Thoracic aorta (tissue), 2 donors: ENCODE data around the gene ANKRD29. TPM values are rescaled to one million over a fixed set of nuclear protein-coding genes. Genes with fewer than 3 reads are reported as not detected.

Experiments used
- ATAC-seq: fragments of 150-250 bp; one replicate; pipeline ENCODE4 v1.8.0; 2017; ENCODE audit warnings: low read depth; ENCODE audit not compliant: insufficient number of reproducible peaks, low FRiP score
- DNase-seq: peaks from one replicate; pipeline ENCODE4 v3.0.0-alpha.2; 2020; ENCODE audit warnings: low spot score
- H3K27ac ChIP-seq, 2 donors: fragments of 200-600 bp; sonication (generic); 1 replicate in 1 of 2; 2 replicates in 1 of 2; pipeline ENCODE4 v1.5.1; 2016; ENCODE audit warnings: mild to moderate bottlenecking in 2 of 2, moderate library complexity in 2 of 2
- H3K27me3 ChIP-seq: fragments of 200-600 bp; sonication (generic); replicated peaks from 2 replicates; pipeline ENCODE4 v1.6.0; 2016; ENCODE audit warnings: mild to moderate bottlenecking; ENCODE audit not compliant: insufficient read depth
- H3K36me3 ChIP-seq: fragments of 200-600 bp; sonication (generic); one replicate; pipeline ENCODE4 v1.5.1; 2016
- H3K4me1 ChIP-seq, 2 donors: fragments of 200-600 bp; sonication (generic); 1 replicate in 1 of 2; 2 replicates in 1 of 2; pipeline versions ENCODE4 v1.5.1 to v1.6.0; 2016; ENCODE audit warnings: low read depth in 2 of 2, mild to moderate bottlenecking in 1 of 2; ENCODE audit not compliant: control insufficient read depth in 1 of 2
- H3K4me3 ChIP-seq: fragments of 200-600 bp; sonication (generic); 2 replicates; pipeline ENCODE4 v1.5.1; 2016; ENCODE audit warnings: mild to moderate bottlenecking
- H3K9me3 ChIP-seq: fragments of 200-600 bp; sonication (generic); 2 replicates; pipeline ENCODE4 v1.5.1; 2016
- total RNA-seq, 2 donors: library from RNA; depleted of rRNA; stranded (reverse); fragments of >200 nt; gene quantifications; one replicate each; pipeline versions ENCODE4 v1.1.0 to v1.2.3, GENCODE V29; 2016
- TF ChIP-seq, protein P1 (sequence below): fragments of 200-600 bp; sonication (generic); IDR thresholded peaks from one replicate; pipeline ENCODE4 v1.5.1; 2019; ENCODE audit warnings: antibody characterized with exemption

The ANKRD29 gene
- total RNA-seq, 2 donors from 2014 or later = 5.6 to 15.7 TPM

DNA sequence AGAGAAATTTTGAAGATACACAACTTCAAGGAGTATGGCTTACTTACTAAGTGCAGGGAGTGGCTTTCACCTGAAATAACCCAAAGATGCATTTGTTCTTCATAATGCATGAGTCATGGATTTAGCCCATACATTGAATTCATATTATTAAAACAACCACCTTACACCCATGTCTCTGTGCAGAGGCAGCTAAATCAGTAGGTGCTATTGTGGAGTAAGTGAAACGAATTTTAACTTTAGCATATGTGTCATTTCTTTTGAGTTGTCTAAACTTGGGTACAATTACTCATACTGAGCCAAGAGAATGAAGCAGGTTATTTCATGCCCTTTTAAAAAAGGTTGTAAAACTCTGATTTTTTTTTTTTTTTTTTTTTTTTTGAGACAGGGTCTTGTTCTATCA lies 11.0 kb upstream of the ANKRD29 start:
- Histone ChIP-seq H3K27me3 (no peaks in the 10 kb centered on the region), H3K9me3 (no peaks in the 10 kb centered on the region), H3K36me3 (no peaks in the 10 kb centered on the region), H3K4me1 (peaks cover 3 to 14% of the 10 kb centered on the region in 2 donors), H3K4me3 (no peak overlapping the region), H3K27ac (no peak overlapping the region)
- DNase-seq (no peak), ATAC-seq (no peak)
- TF ChIP-seq, protein P1, sequence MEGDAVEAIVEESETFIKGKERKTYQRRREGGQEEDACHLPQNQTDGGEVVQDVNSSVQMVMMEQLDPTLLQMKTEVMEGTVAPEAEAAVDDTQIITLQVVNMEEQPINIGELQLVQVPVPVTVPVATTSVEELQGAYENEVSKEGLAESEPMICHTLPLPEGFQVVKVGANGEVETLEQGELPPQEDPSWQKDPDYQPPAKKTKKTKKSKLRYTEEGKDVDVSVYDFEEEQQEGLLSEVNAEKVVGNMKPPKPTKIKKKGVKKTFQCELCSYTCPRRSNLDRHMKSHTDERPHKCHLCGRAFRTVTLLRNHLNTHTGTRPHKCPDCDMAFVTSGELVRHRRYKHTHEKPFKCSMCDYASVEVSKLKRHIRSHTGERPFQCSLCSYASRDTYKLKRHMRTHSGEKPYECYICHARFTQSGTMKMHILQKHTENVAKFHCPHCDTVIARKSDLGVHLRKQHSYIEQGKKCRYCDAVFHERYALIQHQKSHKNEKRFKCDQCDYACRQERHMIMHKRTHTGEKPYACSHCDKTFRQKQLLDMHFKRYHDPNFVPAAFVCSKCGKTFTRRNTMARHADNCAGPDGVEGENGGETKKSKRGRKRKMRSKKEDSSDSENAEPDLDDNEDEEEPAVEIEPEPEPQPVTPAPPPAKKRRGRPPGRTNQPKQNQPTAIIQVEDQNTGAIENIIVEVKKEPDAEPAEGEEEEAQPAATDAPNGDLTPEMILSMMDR = no peak

DNA sequence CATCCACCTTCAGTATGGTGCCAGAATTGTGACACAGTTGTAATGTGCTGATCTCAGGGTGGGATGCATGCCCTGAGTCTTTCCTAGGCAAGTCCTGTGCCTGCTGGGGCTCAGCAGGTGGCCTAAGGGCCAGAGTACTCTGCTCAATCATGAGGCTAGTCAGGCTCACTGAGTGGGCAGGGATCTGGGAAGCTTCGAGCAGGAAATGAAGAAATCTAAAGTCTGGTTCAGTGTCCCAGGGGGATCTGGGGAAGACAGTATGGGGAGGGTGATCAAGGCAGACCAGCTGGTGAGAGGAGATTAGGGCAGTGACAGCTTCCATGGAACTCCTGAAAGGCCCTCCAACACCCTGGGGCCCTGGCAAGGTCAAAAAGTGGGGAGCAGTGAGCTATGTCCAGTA lies 8.9 kb upstream of the ANKRD29 start:
- peaks cover 3 to 14% of the 10 kb centered on the region in 2 donors for H3K4me1 ChIP-seq
- TF ChIP-seq, protein P1 = no peak
- H3K9me3 ChIP-seq = no peaks in the 10 kb centered on the region
- no peak for DNase-seq
- no peak overlapping the region for H3K27ac ChIP-seq
- H3K4me3 ChIP-seq = no peak overlapping the region
- ATAC-seq = no peak
- H3K36me3 ChIP-seq = no peaks in the 10 kb centered on the region
- no peaks in the 10 kb centered on the region for H3K27me3 ChIP-seq

DNA sequence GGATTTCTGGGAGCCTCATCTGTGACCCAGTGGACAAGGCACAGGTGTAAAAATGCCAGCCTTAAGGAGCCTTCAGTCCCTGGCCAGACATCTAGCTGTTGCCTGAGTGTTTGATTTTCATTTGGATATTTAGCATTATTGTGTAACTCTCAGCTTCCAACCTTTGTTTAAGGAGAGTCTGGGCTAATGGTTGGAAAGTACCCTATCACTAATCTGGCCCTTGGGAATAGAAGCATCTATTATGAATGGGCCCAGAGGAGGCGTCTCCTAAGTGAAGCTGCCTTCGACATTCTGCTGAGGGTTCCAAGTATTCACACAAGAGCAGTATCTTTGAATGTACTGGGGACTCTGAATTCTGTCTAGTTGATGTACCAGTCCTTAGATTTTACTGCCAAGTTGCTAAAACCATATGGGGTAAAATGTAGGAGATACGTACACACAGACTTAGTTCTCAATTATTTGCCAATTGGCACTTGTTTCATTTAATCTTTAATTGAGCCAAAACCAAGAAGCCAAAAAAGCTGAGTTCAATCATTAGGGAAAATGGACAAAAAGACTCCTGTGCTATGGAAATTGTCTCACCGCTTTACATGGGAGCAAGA lies 7.2 kb upstream of the ANKRD29 start:
- no peak for ATAC-seq

DNA sequence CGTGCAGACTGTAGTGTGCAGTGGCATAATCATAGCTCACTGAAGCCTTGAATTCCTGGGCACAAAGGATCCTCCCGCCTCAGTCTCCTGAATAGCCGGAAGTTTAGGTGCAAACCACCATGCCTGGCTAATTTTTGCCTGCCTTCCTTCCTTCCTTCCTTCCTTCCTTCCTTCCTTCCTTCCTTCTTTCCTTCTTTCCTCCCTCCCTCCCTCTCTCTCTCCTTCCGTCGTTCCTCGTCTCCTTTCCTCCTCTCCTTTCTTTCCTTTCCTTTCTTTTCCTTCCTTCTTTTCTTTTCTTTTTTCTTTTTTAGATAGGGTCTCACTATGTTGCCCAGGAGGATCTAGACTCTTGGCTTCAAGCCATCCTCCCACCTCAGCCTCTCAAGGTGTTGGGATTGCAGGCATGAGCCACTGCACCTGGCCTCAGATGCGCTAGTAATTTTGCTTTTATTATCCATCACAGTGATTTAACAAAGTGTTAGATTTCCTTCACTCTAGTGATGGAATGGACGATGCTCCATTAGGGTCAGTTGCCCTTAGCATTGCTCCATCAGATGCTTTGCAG lies 6.6 kb upstream of the ANKRD29 start:
- Histone ChIP-seq H3K27me3 (no peaks in the 10 kb centered on the region), H3K4me1 (no peaks in the 10 kb centered on the region), H3K27ac (no peak overlapping the region), H3K4me3 (no peak overlapping the region), H3K9me3 (no peaks in the 10 kb centered on the region), H3K36me3 (no peaks in the 10 kb centered on the region)
- no peak for DNase-seq
- no peak for ATAC-seq
- TF ChIP-seq, protein P1 = no peak

More for the DNA sequence above, 7.2 kb upstream of the ANKRD29 start:
- Histone ChIP-seq H3K9me3 (no peaks in the 10 kb centered on the region), H3K27me3 (no peaks in the 10 kb centered on the region), H3K36me3 (no peaks in the 10 kb centered on the region), H3K4me1 (peaks cover 2 to 5% of the 10 kb centered on the region in 2 donors), H3K4me3 (no peak overlapping the region), H3K27ac (no peak overlapping the region)
- no peak for DNase-seq
- TF ChIP-seq, protein P1 = no peak

DNA sequence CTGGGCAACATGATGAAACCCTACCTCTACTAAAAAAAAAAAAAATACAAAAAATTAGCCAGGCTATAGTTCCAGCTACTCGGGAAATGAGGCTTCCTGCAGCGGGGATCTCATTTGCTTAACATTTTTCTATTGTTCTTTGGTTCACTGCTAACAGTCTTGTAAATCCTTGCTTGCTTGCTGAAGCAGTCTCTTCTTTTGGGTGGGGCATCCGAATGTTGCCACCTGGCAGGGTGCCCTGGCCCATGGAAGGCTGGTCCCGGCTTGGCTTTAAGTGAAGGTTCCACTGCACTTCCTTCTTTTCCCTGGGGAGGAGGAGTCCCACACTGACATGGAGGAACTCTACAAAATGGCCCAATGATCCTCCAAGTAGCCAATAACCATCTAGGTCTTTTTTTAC lies 6.0 kb upstream of the ANKRD29 start:
- H3K36me3 ChIP-seq = no peaks in the 10 kb centered on the region
- H3K4me1 ChIP-seq = no peaks in the 10 kb centered on the region
- H3K27ac ChIP-seq = no peak overlapping the region
- no peaks in the 10 kb centered on the region for H3K27me3 ChIP-seq
- ATAC-seq = no peak
- DNase-seq = no peak
- TF ChIP-seq, protein P1 = no peak
- H3K4me3 ChIP-seq = no peak overlapping the region
- H3K9me3 ChIP-seq = no peaks in the 10 kb centered on the region
